Loucy (cell line): Measurements from ENCODE around the gene LTF.
"Not testable (repeated sequence)": the region's sequence is repeated elsewhere in the genome, so short reads cannot be mapped to it uniquely, and the experiment has no call there.

ENCODE experiments used
- H2AFZ ChIP-seq: fragments of 200-600 bp; sonication (generic); 2 replicates; pipeline ENCODE4 v1.6.0; 2016; ENCODE audit warnings: antibody characterized with exemption, mild to moderate bottlenecking, low read length, moderate library complexity
- H3F3A ChIP-seq: fragments of 200-600 bp; 2 replicates; pipeline ENCODE4 v1.6.0; 2016; ENCODE audit warnings: antibody characterized with exemption, low read depth, mild to moderate bottlenecking
- H3K27me3 ChIP-seq: fragments of 200-600 bp; sonication (generic); 2 replicates; pipeline ENCODE4 v1.6.1; 2014; ENCODE audit warnings: low read length, mild to moderate bottlenecking; ENCODE audit not compliant: insufficient read depth, poor library complexity, severe bottlenecking
- H3K36me3 ChIP-seq: fragments of 200-600 bp; sonication (generic); 2 replicates; pipeline ENCODE4 v1.6.1; 2016; ENCODE audit warnings: low read length; ENCODE audit not compliant: insufficient read depth
- H3K4me1 ChIP-seq: fragments of 200-600 bp; sonication (generic); 2 replicates; pipeline ENCODE4 v1.5.1; 2014; ENCODE audit warnings: low read length, mild to moderate bottlenecking; ENCODE audit not compliant: insufficient read depth, poor library complexity, severe bottlenecking
- H3K4me2 ChIP-seq: fragments of 200-600 bp; sonication (generic); 2 replicates; pipeline ENCODE4 v1.6.0; 2014; ENCODE audit warnings: antibody characterized with exemption, low read length, low read depth, mild to moderate bottlenecking; ENCODE audit not compliant: poor library complexity, severe bottlenecking
- H3K4me3 ChIP-seq: fragments of 200-600 bp; sonication (generic); 2 replicates; pipeline ENCODE4 v1.5.1; 2014; ENCODE audit warnings: low read length, mild to moderate bottlenecking, mixed read lengths; ENCODE audit not compliant: poor library complexity, severe bottlenecking
- H3K79me2 ChIP-seq: fragments of 200-600 bp; sonication (generic); 2 replicates; pipeline ENCODE4 v1.6.1; 2014; ENCODE audit warnings: low read length; ENCODE audit not compliant: insufficient read depth
- H3K9ac ChIP-seq: fragments of 200-600 bp; sonication (generic); 2 replicates; pipeline ENCODE4 v1.6.0; 2014; ENCODE audit warnings: mild to moderate bottlenecking, low read depth, low read length, moderate library complexity; ENCODE audit not compliant: poor library complexity, severe bottlenecking
- H3K9me2 ChIP-seq: fragments of 200-600 bp; sonication (generic); replicated peaks from 2 replicates; pipeline ENCODE4 v1.6.1; 2016; ENCODE audit warnings: low read depth, low read length, mixed read lengths
- H3K9me3 ChIP-seq: fragments of 200-600 bp; sonication (generic); 2 replicates; pipeline ENCODE4 v1.6.1; 2014; ENCODE audit warnings: mild to moderate bottlenecking, antibody characterized with exemption, low read length, low read depth; ENCODE audit not compliant: insufficient read depth
- H4K20me1 ChIP-seq: fragments of 200-600 bp; sonication (generic); 2 replicates; pipeline ENCODE4 v1.6.0; 2014; ENCODE audit warnings: antibody characterized with exemption, low read length, mild to moderate bottlenecking; ENCODE audit not compliant: insufficient read depth, poor library complexity, severe bottlenecking
- EZH2phosphoT487 ChIP-seq: fragments of 200-600 bp; IDR thresholded peaks from 2 replicates; pipeline ENCODE4 v1.6.1; 2018; ENCODE audit warnings: antibody characterized with exemption, mild to moderate bottlenecking, moderate library complexity, borderline replicate concordance
- TF ChIP-seq, protein P1 (sequence below): fragments of 200-600 bp; sonication (generic); conservative IDR thresholded peaks from 2 replicates; pipeline ENCODE4 v1.5.1; 2014; ENCODE audit warnings: mild to moderate bottlenecking, antibody characterized with exemption, low read length

LTF gene

DNA sequence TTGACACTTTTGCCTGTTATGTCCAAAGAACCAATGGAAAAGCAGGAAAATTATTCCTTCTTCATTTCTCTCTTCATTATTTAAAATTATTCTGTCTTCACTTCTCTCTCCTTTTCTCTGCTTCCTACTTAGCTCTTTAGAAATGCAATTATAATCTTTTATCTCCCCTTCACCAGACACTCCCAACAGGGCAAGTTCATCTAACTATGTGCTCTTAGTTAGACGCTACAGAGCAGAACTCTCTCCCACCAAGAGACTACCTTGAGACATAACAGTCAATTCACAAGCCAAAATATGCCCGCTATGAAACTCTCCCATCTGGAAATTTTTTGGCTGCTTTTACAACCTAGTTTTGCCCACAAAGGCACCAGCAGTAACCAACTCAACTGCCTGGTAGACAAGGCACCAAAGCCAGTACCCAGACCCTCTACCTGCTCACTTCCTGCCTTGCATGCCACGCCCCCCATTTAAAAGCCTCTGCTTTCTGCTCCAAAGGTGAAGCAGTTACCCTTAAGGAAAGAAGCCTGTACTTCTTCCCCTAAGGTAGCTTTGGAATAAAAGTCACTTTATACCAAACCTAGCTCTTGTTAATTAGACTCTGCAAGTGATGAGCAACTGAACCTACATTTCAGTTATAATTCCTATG is 29.5 kb downstream of the LTF start:
- Histone ChIP-seq H3K9ac (no peak overlapping the region), H3K9me2 (no peaks in the 10 kb centered on the region), H3K4me3 (no peak overlapping the region), H3K36me3 (no peaks in the 10 kb centered on the region), H3K4me2 (no peak overlapping the region), H3K27me3 (no peaks in the 10 kb centered on the region), H3K9me3 (no peaks in the 10 kb centered on the region; the same call in 1 of the 2 replicates), H3F3A (no peaks in the 10 kb centered on the region), H2AFZ (no peak overlapping the region), H4K20me1 (no peaks in the 10 kb centered on the region), H3K79me2 (no peaks in the 10 kb centered on the region), H3K4me1 (peaks cover 43% of the 10 kb centered on the region)
- TF ChIP-seq, protein P1, sequence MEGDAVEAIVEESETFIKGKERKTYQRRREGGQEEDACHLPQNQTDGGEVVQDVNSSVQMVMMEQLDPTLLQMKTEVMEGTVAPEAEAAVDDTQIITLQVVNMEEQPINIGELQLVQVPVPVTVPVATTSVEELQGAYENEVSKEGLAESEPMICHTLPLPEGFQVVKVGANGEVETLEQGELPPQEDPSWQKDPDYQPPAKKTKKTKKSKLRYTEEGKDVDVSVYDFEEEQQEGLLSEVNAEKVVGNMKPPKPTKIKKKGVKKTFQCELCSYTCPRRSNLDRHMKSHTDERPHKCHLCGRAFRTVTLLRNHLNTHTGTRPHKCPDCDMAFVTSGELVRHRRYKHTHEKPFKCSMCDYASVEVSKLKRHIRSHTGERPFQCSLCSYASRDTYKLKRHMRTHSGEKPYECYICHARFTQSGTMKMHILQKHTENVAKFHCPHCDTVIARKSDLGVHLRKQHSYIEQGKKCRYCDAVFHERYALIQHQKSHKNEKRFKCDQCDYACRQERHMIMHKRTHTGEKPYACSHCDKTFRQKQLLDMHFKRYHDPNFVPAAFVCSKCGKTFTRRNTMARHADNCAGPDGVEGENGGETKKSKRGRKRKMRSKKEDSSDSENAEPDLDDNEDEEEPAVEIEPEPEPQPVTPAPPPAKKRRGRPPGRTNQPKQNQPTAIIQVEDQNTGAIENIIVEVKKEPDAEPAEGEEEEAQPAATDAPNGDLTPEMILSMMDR, result no peak
- no peak for TF ChIP-seq EZH2phosphoT487

DNA sequence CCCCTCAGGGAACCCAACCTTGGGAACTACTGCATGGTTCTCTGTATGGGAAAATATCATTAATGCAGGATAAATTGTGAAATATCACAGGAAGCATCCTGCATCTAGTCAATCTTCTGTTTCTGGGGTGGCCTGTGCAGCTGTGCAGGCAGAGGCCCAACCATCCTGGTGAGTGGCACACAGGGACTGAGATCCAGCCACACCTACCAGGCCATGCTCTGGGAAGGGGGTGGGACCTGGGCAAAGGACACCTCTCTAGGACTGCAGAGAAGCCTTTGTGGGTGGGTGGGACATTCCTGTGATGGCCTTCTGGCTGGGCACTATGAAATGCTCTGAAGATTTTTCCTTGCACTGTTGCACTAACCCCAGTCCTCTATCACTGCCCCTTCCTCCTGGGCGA is 30.9 kb downstream of the LTF start:
- Histone ChIP-seq H3K4me1 (peaks cover 47% of the 10 kb centered on the region), H3K79me2 (no peaks in the 10 kb centered on the region), H3K4me3 (peak overlapping the region; percentile 18), H3K27me3 (no peaks in the 10 kb centered on the region), H3K4me2 (peak overlapping the region; percentile 48), H4K20me1 (no peaks in the 10 kb centered on the region), H2AFZ (no peak overlapping the region), H3K9me2 (no peaks in the 10 kb centered on the region), H3F3A (no peaks in the 10 kb centered on the region), H3K9ac (peak overlapping the region; percentile 18), H3K9me3 (no peaks in the 10 kb centered on the region; the same call in 1 of the 2 replicates), H3K36me3 (no peaks in the 10 kb centered on the region)
- TF ChIP-seq, protein P1, result no peak
- no peak for TF ChIP-seq EZH2phosphoT487

DNA sequence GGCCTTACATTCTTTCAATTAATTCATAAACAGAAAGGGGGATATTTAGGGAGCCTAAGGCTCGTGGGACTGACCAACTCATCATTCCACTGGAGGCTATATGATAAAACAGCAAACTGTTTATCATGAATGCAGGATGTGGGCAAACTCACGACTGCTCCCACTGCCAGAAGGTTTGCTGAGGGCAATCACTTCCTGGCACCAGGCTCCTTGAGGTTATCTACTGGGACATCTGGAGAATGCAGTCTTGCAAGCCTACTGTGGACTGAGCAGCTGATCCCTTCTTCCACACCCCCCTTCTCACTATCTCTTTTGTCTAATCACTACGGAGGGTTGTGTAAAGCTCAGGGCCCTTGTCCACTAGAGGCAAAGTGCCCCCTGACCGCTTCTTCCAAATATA is 31.6 kb downstream of the LTF start:
- H3F3A ChIP-seq, H3K27me3 ChIP-seq, H2AFZ ChIP-seq, H3K9me3 ChIP-seq, H3K36me3 ChIP-seq, H3K9me2 ChIP-seq, H3K79me2 ChIP-seq, H4K20me1 ChIP-seq: not testable (repeated sequence)
- H3K4me1 ChIP-seq, result peaks cover 42% of the 10 kb centered on the region
- H3K4me3 ChIP-seq, result peak overlapping the region; percentile 18
- H3K4me2 ChIP-seq, result peak overlapping the region; percentile 48
- peak overlapping the region; percentile 18 for H3K9ac ChIP-seq

DNA sequence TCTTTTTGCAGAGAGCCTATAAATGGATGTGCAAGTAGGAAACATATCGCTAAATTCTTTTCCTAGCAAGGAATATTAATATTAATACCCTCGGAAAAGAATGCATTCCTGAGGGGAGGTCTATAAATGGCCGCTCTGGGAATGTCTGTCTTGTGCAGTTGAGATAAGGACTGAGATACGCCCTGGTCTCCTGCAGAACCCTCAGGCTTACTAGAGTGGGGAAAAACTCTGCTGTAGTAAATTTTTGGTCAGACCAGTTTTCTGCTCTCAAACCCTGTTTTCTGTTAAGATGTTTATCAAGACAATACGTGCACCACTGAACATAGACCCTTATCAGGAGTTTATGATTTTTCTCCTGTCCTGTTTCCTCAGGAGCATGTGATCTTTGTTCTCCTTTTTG is 32.8 kb downstream of the LTF start:
- H3K36me3 ChIP-seq, result not testable (repeated sequence)

DNA sequence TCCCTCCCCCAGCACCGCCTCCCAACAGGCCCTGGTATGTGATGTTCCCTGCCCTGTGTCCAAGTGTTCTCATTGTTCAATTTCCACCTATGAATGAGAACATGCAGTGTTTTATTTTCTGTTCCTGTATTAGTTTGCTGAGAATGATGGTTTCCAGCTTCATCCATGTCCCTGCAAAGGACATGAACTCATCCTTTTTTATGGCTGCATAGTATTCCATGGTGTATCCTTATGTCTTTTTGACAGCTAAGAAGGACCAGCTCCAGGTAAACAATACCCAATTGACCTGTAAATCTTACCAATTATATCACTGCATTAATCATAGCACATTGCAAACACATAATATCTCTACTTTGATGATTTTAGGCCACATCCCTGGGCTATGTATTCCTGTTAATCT is 33.8 kb downstream of the LTF start:
- H3K4me1 ChIP-seq, result peaks cover 56% of the 10 kb centered on the region
- not testable (repeated sequence) for H3K9ac ChIP-seq, H3K4me3 ChIP-seq, H3K9me3 ChIP-seq, H3K79me2 ChIP-seq, H3K4me2 ChIP-seq, H3K27me3 ChIP-seq, H3K9me2 ChIP-seq, H3F3A ChIP-seq, H2AFZ ChIP-seq, H3K36me3 ChIP-seq, H4K20me1 ChIP-seq

More for the DNA sequence above, 32.8 kb downstream of the LTF start:
- peaks cover 47% of the 10 kb centered on the region for H3K4me1 ChIP-seq
- not testable (repeated sequence) for H3K9me3 ChIP-seq, H3K79me2 ChIP-seq, H2AFZ ChIP-seq, H3K4me3 ChIP-seq, H3K27me3 ChIP-seq, H3K4me2 ChIP-seq, H3K9me2 ChIP-seq, H3F3A ChIP-seq, H3K9ac ChIP-seq, H4K20me1 ChIP-seq
